Epithelial cell of esophagus (primary cell): ENCODE results near the gene GBF1.

Experiments used
- DNase-seq: peaks from one replicate; pipeline ENCODE4 v3.0.0; 2010; ENCODE audit warnings: low read depth
- H3K4me3 ChIP-seq: 2 replicates; pipeline ENCODE4 v1.5.1; 2011; ENCODE audit warnings: mild to moderate bottlenecking, low read length, control low read depth
- CTCF ChIP-seq: IDR thresholded peaks from 2 replicates; pipeline ENCODE4 v1.5.1; 2011; ENCODE audit warnings: low read depth, mild to moderate bottlenecking, low read length, control low read depth, inconsistent platforms; ENCODE audit not compliant: insufficient read depth; ENCODE audit errors: missing control alignments

The GBF1 gene

DNA sequence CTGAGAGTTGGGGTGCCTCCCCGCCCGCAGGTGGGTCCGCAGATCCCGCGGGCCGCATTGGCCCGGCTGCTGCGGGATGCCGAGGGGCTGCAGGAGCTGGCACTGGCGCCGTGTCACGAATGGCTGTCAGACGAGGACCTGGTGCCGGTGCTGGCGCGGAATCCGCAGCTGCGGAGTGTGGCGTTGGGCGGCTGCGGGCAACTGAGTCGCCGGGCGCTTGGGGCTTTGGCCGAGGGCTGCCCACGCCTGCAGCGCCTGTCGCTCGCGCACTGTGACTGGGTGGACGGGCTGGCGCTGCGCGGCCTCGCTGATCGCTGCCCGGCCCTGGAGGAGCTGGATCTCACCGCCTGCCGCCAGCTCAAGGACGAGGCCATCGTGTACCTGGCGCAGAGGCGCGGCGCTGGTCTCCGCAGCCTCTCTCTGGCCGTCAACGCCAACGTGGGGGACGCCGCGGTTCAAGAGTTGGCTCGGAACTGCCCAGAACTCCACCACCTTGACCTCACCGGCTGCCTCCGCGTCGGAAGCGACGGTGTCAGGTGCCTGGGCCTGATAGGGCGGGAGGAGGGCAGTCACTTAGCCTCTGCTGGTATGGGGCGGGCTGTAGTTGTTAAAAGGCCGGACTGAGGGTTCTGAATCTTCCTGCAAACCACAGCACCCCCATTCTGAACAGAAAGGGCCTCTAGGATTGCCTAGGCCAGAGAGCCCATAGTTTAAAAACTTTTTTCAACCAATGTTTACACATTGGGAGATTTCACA, 176.6 kb downstream of the GBF1 start:
- no peak for TF ChIP-seq CTCF
- peak overlapping the region; percentile 89 for H3K4me3 ChIP-seq
- DNase-seq = peak; percentile 49

- peak; percentile 76 for DNase-seq
- TF ChIP-seq CTCF = peak; percentile 77
- peak overlapping the region; percentile 89 for H3K4me3 ChIP-seq
Measured at GRCh38 chr10:102422545-102423129, 177.3 kb downstream of the GBF1 start.

DNA sequence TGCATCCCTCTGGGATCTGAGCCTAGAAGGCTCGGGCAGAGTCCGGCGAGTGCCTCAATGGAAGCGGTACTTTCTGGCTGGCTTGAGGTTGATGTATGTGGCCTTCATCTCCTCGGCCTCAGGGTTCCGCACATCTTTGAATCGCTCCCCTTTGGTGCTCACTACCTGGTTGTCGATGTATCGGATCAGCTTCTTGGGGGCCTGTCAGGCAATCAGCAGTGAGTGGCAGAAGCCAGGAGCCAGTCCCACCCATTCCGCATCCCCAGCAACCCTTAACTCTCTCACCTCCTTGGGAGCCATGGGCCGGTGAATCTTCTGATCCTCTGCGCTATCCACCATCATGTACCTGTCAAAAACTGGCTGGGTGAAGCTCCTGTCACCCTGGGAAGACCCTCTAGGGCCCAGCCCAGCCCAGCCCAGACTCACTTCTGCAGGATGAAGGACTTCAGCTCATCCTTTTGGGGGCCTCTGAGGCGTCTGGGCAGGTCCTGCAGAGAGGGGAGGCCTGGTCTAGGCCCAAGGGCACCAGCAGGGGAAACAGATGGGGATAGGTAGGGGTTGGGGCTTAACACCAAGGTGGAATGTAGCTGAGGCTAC, 178.1 kb downstream of the GBF1 start:
- DNase-seq = no peak
- no peak overlapping the region for H3K4me3 ChIP-seq
- TF ChIP-seq CTCF = no peak

- TF ChIP-seq CTCF = no peak
- no peak overlapping the region for H3K4me3 ChIP-seq
- DNase-seq = no peak
Measured at GRCh38 chr10:102424145-102424544, 178.8 kb downstream of the GBF1 start.

DNA sequence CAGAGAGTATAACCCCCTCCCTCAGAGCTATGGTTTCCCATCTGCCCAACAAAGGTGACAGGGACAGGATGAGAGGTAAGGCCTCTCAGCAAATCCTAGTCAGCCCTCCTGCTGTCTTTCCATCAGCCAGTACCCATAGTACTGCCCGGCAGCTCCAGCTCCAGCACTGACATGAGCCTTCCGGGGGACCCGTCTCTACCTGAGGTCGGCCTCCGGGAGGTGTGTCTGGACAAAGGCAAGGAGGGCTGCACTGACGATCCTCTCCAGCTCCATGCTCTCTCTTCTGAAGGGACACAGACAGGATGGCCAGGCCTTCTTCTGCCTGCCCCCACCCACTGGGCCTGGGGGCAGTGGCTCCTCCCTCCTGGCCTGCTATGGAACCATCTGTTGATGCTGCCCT, 179.6 kb downstream of the GBF1 start:
- TF ChIP-seq CTCF = no peak
- DNase-seq = no peak
- H3K4me3 ChIP-seq = no peak overlapping the region

DNA sequence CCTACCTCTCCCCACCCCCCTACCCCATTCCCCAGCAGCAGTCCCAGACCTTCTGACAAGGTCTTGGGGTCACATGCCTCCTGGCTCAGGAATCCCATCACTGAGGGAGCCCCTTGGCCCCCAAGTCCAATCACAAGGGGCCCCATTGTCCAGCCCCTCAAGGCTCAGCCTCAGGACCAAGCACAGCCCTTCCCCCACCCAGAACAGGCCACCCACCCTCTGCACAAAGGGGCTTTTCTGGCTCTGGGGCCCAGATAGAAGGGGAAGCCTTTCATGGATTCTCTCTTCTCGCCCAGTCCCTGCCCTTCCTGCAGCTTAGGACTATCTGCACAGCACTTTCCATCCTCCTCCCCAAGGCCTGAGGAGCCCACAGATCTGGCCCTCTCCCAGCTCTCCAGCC, 180.1 kb downstream of the GBF1 start:
- no peak overlapping the region for H3K4me3 ChIP-seq
- DNase-seq = no peak
- no peak for TF ChIP-seq CTCF
